ENCODE data around the gene TNP2.

The TNP2 gene

GRCh38 chr16:11276896-11277593 lies 7.9 kb upstream of the TNP2 start:
- no peak for DNase-seq (ENCODE audit: low read depth)

- no peak for DNase-seq (ENCODE audit: low read depth)
Measured at GRCh38 chr16:11276143-11276895, 7.2 kb upstream of the TNP2 start, which contains the start of gene PRM2. PRM2 (minus strand) TSS chr16:11276480; CDS start chr16:11276370, 110 bp downstream.

GRCh38 chr16:11274964-11275363 lies 5.8 kb upstream of the TNP2 start:
- no peak for DNase-seq (ENCODE audit: low read depth)

- no peak for DNase-seq (ENCODE audit: low read depth)
Measured at GRCh38 chr16:11273721-11274324, 4.7 kb upstream of the TNP2 start.

- no peak for DNase-seq (ENCODE audit: low read depth)
Measured at GRCh38 chr16:11272921-11273720, 4.0 kb upstream of the TNP2 start, which contains the start of gene PRM3. PRM3 (minus strand) TSS chr16:11273629; CDS start chr16:11273595, 34 bp downstream.

DNA sequence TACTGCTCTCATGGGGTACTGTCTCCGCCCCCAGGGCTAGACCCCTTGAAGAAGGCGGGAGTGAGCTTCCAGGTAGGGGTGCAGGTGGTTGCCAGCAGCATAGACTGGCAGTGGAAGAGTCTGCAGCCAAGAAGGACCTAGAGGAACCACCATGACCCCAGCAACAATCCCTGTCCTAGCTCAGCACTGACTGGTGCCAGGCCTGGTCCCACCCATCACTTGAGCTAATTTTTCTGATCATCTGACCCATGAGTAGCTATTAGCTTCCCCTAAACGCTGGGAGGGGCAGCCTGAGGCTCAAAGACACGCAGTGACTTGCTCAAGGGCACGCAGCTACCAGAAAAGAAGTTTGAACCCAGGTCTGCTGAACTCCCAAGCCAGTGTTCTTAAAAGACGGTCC lies 3.4 kb upstream of the TNP2 start:
- DNase-seq (ENCODE audit: low read depth), result no peak

- DNase-seq (ENCODE audit: low read depth), result no peak
Measured at GRCh38 chr16:11271610-11272009, 2.5 kb upstream of the TNP2 start.

DNA sequence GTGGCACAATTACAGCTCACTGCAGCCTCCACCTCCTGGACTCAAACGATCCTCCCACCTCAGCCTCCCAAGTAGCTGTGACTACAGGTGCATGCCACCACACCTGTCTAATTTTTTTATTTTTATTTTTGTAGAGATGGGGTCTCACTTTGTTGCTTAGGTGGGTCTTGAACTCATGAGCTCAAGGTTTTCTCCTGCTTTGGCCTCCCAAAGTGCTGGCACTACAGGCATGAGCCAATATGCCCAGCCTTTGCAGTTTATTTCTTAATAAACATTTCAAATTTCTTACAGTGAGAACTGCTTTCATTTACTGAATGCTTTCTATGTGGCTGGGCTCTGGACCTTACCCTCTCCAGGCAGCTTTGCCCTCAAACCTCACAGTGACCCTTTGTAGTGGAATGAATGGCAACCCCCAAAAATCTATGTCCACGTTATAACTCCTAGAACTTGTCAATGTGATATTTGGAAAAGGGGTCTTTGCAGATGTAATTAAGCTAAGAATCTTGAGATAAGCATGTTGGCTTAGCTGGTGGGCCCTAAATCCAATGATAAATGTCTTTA lies 1.6 kb upstream of the TNP2 start:
- no peak for DNase-seq (ENCODE audit: low read depth)

- DNase-seq (ENCODE audit: low read depth), result no peak
Measured at GRCh38 chr16:11265124-11265523, 4.0 kb downstream of the TNP2 start.

- DNase-seq (ENCODE audit: low read depth), result no peak
Measured at GRCh38 chr16:11264155-11264832, 4.8 kb downstream of the TNP2 start.

DNA sequence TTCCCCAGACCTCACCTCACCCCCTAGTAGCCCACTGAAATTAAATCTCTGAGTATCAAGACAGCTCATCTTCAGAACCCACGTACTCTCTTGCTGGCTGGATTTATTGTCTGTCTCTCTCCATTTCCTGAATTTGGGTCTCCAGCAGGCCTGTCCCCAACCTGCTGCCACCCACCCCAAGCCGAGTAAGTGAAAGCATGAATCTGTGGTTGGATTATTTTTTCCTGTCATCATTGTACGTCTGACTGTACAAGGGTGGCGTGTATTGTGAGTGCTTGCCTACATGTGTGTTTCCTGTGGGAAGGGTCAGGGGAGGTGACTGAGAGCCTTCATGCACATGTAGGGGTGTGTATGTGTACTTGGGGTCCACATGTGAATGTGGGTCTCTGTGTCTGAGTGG lies 5.4 kb downstream of the TNP2 start:
- DNase-seq (ENCODE audit: low read depth), result no peak

- DNase-seq (ENCODE audit: low read depth), result no peak
Measured at GRCh38 chr16:11262915-11263314, 6.2 kb downstream of the TNP2 start.

DNA sequence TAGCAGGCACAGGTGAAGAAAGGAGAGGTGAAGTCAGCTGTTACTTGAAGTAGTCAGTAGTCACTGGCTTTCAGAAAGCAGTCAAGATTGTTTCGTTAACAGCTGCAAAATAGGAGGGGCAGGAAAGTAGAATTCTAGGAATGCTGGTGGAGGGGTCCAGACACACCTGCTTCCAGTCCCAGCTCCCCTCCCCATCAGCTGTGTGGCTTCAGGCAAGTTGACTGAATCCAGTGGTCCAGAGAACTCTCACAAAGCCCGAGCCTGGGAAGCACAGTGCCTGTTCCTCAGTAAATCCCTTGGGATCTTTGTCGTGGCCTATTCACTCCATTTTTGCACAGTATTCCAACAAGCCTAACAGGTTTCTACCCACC lies 8.5 kb downstream of the TNP2 start:
- no peak for DNase-seq (ENCODE audit: low read depth)

DNA sequence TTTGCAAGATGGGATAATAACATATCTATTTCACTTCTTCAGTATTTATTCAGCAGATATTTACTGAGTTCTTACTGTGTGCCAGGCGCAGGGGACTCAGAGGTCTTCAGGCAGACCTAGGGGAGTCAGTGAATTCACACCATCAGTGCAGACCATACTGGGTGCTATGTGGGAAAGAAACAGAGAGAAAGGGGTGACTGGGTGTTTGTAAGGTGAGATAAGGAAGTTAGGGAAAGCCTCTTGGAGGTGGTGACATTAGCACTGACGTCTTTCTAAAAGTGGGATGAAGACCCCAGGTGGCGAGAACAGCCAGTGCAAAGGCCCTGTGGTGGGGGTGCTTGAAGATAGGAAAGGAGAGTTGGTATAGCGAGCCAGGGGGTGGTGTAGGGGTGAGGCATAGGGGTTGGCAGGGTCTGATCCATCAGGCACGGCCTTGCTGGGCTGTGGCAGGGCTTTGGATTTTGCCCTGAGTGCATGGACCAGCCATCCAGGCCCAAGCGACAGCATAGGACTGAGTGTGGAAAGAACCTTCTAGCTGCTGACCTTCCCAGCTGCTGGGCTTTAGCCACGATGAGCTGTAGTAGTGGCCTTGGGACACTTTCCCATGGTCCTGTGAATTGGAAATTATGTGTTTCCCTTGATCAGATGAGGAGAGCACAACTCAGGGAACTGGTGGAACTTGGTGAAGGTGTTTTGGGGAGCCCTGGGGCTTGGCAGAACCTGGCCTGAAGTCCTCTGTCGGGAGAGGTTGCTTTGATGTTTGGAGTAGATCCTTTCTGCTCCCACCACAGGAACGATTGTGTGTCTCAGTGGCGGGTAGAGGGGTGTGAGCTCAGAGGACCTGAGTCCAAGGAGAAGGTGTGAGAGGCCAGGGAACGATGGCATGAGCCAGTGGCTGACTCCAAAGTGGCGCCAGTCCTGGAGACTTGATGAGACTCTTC lies 9.2 kb downstream of the TNP2 start:
- no peak for DNase-seq (ENCODE audit: low read depth)

DNA sequence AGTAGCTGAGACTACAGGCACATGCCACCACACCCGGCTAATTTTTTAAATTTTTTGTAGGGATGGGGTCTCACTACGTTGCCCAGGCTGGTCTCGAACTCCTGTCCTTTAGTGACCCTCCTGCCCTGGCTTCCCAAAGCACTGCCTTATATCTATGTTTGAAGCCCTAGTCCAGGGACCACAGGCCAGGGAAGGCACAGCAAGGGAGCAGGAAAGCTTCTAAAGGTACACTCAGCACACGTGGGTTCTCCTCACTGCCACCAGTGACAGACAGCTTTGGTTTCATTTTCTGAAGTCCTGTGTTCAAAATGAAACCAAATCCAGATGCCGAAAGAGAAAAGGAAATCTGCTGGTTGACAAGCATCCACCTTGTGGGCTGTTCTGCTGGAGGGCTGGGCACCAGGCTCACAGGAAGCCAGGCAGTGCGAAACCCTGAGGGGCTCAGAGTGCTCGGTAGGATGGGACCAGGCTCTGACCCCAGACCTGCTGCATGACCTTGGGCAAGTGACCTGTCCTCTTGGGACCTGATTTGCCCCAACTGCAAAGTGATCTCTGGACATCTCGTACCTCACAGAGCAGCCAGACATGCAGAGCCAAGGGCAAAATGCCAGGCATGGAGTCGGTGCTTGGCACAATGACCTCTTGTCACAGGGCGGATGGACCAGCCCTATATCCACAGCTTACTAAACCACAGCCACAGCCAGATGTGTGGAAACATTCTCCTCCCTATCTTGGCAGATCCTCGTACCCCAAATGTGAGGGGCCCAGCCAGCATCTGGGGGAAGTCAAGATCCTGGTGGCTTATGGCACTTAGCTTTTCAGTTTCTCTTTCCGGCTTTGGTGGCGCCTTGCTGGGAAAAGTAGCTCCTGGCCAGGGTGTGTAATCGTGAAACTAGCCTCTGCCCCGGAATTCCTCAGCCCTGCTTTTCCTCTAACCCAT lies 10.3 kb downstream of the TNP2 start:
- no peak for DNase-seq (ENCODE audit: low read depth)

DNA sequence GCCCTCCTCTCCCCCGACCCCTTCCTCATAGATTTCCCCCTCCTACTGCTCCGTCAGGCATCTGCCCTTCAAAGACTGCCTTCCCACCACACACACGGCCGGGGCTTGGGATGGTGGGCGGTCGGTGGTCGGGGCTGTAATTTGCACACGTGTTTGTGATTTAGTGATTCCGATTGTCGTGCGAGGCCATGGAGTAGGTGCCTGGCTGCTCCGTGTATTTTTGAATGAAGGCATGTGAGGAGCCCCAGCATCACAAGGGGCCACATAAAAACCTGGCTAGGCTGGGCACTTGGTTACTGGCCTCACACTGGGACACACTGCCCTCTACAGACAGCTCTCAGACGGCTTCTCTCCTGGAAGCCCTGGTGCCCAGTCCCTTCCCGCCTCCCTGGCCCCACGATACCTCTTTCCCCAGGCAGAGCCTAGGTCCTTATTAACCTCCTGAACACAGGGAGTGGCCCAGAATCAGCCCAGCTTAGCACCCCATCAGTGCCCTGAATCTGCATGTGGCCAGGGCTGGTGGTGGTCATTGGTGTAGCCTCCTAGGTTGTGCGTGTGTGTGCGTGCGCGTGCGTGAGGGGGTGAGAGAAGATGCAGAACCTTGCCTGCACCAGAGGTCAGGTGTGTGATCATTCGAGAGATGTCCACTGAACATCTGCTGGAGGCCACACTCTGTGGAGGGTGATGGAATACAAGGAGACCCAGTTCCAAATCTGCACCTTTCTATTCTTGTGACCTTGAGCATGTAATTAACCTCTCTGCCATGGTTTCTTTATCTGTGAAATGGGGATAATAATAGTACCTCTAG lies 11.8 kb downstream of the TNP2 start:
- peak; percentile 35 for DNase-seq (ENCODE audit: low read depth)

DNA sequence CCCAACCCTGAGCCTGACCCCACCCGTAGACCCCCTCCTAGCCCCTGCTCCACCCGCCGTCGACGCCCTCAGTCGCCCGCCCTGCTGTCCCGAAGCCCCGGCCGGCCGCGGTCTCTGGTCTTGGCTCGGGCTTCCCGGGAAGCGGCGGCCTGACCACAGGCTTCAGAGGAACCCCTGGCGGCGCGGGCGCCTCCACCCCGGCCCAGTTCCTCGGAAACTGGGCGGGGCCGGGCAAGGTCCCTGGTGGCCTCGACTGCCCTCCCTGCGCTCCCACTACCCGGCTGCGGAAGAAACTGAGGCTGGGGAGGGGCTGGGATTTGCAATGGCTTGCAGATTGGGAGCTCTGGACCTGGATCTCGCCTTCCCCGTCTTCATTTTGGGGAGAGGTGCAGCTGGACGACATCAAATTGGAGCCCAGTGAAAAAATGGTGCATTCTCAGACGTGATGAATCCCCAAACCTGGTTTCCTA lies 12.4 kb downstream of the TNP2 start:
- DNase-seq (ENCODE audit: low read depth), result no peak

Data from activated gamma-delta T cell treated with anti-CD3 and anti-CD28 coated beads, Interleukin-2, amount 50 U/mL, for 16 hours (primary cell).